ENCODE results near the gene ITGA6.

Gene ITGA6

DNA sequence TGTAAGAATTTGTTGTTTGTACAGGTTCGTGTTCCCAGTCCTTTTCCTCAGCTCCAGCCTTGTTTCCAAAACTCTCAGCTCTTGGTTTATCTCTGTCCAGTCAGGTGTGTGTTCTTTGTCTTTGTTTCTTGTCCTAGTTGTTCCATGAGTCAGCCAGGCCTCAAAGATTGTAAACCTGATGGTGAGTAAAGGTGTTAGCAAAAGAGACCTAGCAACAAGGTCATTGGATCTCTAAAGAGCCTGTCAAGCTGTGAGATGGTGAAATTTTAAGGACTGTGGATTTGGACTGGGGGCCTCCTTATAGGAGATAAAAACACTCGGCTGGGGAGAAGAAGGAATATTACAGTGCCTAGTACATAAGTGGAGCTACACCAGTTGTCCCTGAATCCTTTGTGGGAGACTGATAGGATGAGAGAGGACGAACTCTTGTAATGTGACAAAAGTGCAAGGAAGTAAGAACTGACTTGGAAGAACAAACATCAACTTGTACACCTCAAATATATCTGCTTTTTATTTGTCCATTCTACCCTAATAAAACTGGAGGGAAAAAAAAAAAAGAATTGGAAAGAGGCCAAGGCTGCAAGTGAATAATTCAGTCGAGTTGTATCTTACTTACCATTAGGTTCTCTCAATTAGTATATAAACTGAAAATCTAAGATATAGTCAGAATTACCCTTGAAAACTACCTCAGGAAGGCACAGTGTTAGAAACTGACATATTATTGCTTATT lies 37.2 kb downstream of the ITGA6 start:
- peaks cover 0 to 6% of the 10 kb centered on the region in 2 experiments; a peak in 2 of 3 replicates for H3K36me3 ChIP-seq (ENCODE audit: control insufficient read depth in 2 of 2, insufficient read depth in 1 of 2, low read length in 2 of 2)
- ChIA-PET POLR2A (no interaction called here), CTCF (interaction anchor here (0.6 to 10.7 kb wide), 12 partner anchors 18 to 891 kb away, joined by 3 to 213 read pairs (median 6); partner anchors contain the start of gene ITGA6)
- H3K4me1 ChIP-seq (ENCODE audit: control insufficient read depth, insufficient read depth, low read length) = no peaks in the 10 kb centered on the region
- H3K4me3 ChIP-seq (ENCODE audit: low read depth, low read length) = no peak overlapping the region
- TF ChIP-seq ZNF561 (tag by site-specific recombination; IDR thresholded peaks at IDR 0.05; ENCODE audit: borderline replicate concordance) (no peak), ZNF146 (tag by site-specific recombination; IDR thresholded peaks at IDR 0.05) (0 out of 2 replicates have a peak, but pooled peaks have one; percentile 14), ZNF155 (tag by site-specific recombination; IDR thresholded peaks at IDR 0.05) (no peak)
- TF ChIP-seq, protein P1, sequence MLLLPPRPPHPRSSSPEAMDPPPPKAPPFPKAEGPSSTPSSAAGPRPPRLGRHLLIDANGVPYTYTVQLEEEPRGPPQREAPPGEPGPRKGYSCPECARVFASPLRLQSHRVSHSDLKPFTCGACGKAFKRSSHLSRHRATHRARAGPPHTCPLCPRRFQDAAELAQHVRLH (tag by site-specific recombination; IDR thresholded peaks at IDR 0.05) = no peak
- no peak overlapping the region for H3K27ac ChIP-seq (ENCODE audit: extremely low read depth, low read depth, low read length)
- no peaks in the 10 kb centered on the region for H3K9me3 ChIP-seq (ENCODE audit: control insufficient read depth, insufficient read depth, low read depth, low read length)

DNA sequence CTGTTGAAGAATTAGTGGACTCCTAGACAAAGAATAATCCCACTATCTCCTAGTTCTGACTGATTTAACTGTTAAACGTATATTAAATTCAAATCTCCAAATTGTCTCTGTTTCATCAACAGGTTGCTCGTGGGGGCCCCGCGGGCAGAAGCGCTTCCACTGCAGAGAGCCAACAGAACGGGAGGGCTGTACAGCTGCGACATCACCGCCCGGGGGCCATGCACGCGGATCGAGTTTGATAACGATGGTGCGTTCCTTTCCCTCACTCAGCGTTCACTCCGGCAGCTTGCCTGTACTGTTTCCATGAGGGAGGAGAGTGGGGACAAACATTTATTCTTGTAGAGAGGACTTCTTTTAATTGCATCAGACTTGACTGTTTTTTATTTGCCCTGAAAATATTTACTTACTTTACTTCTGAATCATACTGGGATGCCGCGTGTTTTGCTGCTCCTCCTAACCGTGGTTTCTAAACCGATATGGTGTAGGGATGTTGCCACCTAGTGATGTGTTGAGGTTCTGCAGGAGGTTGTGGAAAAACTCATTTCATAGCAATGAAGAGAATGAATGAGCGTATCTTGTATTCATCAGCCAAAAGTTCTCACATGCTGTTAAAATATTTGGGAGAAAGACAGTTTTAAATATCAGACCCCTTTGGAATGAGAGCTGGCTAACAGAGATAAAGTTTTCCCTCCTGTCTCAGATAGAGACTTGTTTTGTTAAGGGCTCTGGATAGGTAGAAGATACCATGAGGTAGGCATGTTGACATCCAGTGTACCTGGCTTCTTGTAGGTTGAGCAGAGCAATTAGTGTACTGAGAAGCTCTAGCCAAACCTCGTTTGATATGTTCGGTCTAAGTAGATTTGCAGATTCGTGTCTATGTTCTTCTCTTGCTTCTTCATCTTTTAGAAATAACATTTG lies 38.3 kb downstream of the ITGA6 start:
- Histone ChIP-seq H3K4me3 (ENCODE audit: low read depth, low read length) (no peak overlapping the region), H3K36me3 (ENCODE audit: control insufficient read depth in 2 of 2, insufficient read depth in 1 of 2, low read length in 2 of 2) (peaks cover 0 to 6% of the 10 kb centered on the region in 2 experiments; a peak in 2 of 3 replicates), H3K27ac (ENCODE audit: extremely low read depth, low read depth, low read length) (no peak overlapping the region), H3K9me3 (ENCODE audit: control insufficient read depth, insufficient read depth, low read depth, low read length) (no peaks in the 10 kb centered on the region), H3K4me1 (ENCODE audit: control insufficient read depth, insufficient read depth, low read length) (no peaks in the 10 kb centered on the region)
- ChIA-PET POLR2A (no interaction called here), CTCF (interaction anchor here (0.5 to 10.7 kb wide), 33 partner anchors 11 to 908 kb away, joined by 3 to 213 read pairs (median 4); no protein-coding TSS in a partner anchor)
- TF ChIP-seq ZXDB (tag by site-specific recombination; IDR thresholded peaks at IDR 0.05) (no peak), ZNF654 (tag by site-specific recombination; IDR thresholded peaks at IDR 0.05; ENCODE audit: low read depth) (peak; percentile 95), ZNF501 (tag by site-specific recombination; IDR thresholded peaks at IDR 0.05) (0 out of 2 replicates have a peak, but pooled peaks have one; percentile 42), ZNF366 (tag by site-specific recombination; conservative IDR thresholded peaks at IDR 0.05) (0 out of 2 replicates have a peak, but pooled peaks have one; percentile 49), MZF1 (tag by site-specific recombination; IDR thresholded peaks at IDR 0.05; ENCODE audit: borderline replicate concordance) (no peak), ZNF600 (tag by site-specific recombination; IDR thresholded peaks at IDR 0.05) (peak; percentile 69; the same call in 1 of the 2 replicates), ZNF549 (tag by site-specific recombination; IDR thresholded peaks at IDR 0.05) (no peak), ZNF514 (tag by site-specific recombination; IDR thresholded peaks at IDR 0.05) (no peak), ZFP3 (tag by site-specific recombination; IDR thresholded peaks at IDR 0.05; ENCODE audit: low read depth) (no peak), ZNF776 (tag by site-specific recombination; IDR thresholded peaks at IDR 0.05; ENCODE audit: borderline replicate concordance) (no peak), ZNF785 (tag by site-specific recombination; IDR thresholded peaks at IDR 0.05) (no peak), OVOL3 (tag by site-specific recombination; IDR thresholded peaks at IDR 0.05) (no peak), YY2 (tag by site-specific recombination; IDR thresholded peaks at IDR 0.05) (no peak), ZSCAN30 (tag by site-specific recombination; IDR thresholded peaks at IDR 0.05) (no peak), ZNF138 (tag by site-specific recombination; IDR thresholded peaks at IDR 0.05; ENCODE audit: borderline replicate concordance) (no peak), ZNF146 (tag by site-specific recombination; IDR thresholded peaks at IDR 0.05) (no peak)
- TF ChIP-seq, protein P1 (tag by site-specific recombination; IDR thresholded peaks at IDR 0.05) = no peak
- TF ChIP-seq, protein P2, sequence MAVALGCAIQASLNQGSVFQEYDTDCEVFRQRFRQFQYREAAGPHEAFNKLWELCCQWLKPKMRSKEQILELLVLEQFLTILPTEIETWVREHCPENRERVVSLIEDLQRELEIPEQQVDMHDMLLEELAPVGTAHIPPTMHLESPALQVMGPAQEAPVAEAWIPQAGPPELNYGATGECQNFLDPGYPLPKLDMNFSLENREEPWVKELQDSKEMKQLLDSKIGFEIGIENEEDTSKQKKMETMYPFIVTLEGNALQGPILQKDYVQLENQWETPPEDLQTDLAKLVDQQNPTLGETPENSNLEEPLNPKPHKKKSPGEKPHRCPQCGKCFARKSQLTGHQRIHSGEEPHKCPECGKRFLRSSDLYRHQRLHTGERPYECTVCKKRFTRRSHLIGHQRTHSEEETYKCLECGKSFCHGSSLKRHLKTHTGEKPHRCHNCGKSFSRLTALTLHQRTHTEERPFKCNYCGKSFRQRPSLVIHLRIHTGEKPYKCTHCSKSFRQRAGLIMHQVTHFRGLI (tag by site-specific recombination; IDR thresholded peaks at IDR 0.05) = no peak
- TF ChIP-seq, protein P3, sequence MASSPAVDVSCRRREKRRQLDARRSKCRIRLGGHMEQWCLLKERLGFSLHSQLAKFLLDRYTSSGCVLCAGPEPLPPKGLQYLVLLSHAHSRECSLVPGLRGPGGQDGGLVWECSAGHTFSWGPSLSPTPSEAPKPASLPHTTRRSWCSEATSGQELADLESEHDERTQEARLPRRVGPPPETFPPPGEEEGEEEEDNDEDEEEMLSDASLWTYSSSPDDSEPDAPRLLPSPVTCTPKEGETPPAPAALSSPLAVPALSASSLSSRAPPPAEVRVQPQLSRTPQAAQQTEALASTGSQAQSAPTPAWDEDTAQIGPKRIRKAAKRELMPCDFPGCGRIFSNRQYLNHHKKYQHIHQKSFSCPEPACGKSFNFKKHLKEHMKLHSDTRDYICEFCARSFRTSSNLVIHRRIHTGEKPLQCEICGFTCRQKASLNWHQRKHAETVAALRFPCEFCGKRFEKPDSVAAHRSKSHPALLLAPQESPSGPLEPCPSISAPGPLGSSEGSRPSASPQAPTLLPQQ (tag by site-specific recombination; IDR thresholded peaks at IDR 0.05) = peak; percentile 58; the same call in 1 of the 2 replicates
- TF ChIP-seq, protein P4, sequence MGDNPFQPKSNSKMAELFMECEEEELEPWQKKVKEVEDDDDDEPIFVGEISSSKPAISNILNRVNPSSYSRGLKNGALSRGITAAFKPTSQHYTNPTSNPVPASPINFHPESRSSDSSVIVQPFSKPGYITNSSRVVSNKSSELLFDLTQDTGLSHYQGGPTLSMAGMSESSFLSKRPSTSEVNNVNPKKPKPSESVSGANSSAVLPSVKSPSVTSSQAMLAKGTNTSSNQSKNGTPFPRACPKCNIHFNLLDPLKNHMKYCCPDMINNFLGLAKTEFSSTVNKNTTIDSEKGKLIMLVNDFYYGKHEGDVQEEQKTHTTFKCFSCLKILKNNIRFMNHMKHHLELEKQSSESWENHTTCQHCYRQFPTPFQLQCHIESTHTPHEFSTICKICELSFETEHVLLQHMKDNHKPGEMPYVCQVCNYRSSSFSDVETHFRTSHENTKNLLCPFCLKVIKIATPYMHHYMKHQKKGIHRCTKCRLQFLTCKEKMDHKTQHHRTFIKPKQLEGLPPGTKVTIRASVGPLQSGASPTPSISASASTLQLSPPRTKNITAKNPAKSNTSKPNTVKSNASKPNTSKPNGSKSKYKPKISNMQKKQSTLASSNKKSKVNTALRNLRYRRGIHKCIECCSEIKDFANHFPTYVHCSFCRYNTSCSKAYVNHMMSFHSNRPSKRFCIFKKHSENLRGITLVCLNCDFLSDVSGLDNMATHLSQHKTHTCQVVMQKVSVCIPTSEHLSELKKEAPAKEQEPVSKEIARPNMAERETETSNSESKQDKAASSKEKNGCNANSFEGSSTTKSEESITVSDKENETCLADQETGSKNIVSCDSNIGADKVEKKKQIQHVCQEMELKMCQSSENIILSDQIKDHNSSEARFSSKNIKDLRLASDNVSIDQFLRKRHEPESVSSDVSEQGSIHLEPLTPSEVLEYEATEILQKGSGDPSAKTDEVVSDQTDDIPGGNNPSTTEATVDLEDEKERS (tag by site-specific recombination; IDR thresholded peaks at IDR 0.05) = no peak

Measured in HEK293 (cell line).